Measurements from ENCODE around the gene PLPP4. TPM values are rescaled to one million over a fixed set of nuclear protein-coding genes. Genes with fewer than 3 reads are reported as not detected.

Gene PLPP4
- polyA plus RNA-seq, 1 experiment, result 35.4 TPM

DNA sequence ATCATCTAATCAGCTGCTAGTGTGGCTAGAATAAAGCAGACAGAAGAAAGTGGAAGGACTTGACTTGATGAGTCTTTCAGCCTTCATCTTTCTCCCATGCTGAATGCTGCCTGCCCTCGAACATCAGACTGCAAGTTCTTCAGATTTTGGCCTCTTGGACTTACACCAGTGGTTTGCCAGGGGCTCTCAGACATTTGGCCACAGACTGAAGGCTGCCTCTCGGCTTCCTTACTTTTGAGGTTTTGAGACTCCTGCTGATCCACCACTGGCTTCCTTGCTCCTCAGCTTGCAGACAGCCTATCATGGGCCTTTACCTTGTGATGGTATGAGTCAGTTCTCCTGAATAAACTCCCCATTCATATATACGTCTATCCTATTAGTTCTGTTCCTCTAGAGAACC lies 26.0 kb downstream of the PLPP4 start:
- POLR2A ChIA-PET, result no interaction called here
- H3K36me3 ChIP-seq (ENCODE audit: control insufficient read depth, insufficient read depth, low read length), result no peaks in the 10 kb centered on the region
- CTCF ChIA-PET, result no interaction called here

GRCh38 chr10:120483651-120484301 lies 26.7 kb downstream of the PLPP4 start:
- H3K27me3 ChIP-seq (ENCODE audit: control insufficient read depth, insufficient read depth, low read length), result no peaks in the 10 kb centered on the region
- ChIA-PET POLR2A (no interaction called here), CTCF (no interaction called here)
- TF ChIP-seq, protein P1, sequence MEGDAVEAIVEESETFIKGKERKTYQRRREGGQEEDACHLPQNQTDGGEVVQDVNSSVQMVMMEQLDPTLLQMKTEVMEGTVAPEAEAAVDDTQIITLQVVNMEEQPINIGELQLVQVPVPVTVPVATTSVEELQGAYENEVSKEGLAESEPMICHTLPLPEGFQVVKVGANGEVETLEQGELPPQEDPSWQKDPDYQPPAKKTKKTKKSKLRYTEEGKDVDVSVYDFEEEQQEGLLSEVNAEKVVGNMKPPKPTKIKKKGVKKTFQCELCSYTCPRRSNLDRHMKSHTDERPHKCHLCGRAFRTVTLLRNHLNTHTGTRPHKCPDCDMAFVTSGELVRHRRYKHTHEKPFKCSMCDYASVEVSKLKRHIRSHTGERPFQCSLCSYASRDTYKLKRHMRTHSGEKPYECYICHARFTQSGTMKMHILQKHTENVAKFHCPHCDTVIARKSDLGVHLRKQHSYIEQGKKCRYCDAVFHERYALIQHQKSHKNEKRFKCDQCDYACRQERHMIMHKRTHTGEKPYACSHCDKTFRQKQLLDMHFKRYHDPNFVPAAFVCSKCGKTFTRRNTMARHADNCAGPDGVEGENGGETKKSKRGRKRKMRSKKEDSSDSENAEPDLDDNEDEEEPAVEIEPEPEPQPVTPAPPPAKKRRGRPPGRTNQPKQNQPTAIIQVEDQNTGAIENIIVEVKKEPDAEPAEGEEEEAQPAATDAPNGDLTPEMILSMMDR (IDR thresholded peaks at IDR 0.05; ENCODE audit: insufficient read depth, low read depth, low read length), result no peak
- no peaks in the 10 kb centered on the region for H3K36me3 ChIP-seq (ENCODE audit: control insufficient read depth, insufficient read depth, low read length)
- H3K4me3 ChIP-seq (ENCODE audit: low read depth, low read length), result no peak overlapping the region
- DNase-seq (ENCODE audit: low read depth), result no peak

More for the DNA sequence above, 26.0 kb downstream of the PLPP4 start:
- H3K27me3 ChIP-seq (ENCODE audit: control insufficient read depth, insufficient read depth, low read length), result no peaks in the 10 kb centered on the region
- TF ChIP-seq, protein P1 (IDR thresholded peaks at IDR 0.05; ENCODE audit: insufficient read depth, low read depth, low read length), result no peak
- DNase-seq (ENCODE audit: low read depth), result no peak
- H3K4me3 ChIP-seq (ENCODE audit: low read depth, low read length), result no peak overlapping the region

- TF ChIP-seq, protein P1 (IDR thresholded peaks at IDR 0.05; ENCODE audit: insufficient read depth, low read depth, low read length), result no peak
- ChIA-PET CTCF (no interaction called here), POLR2A (no interaction called here)
- H3K27me3 ChIP-seq (ENCODE audit: control insufficient read depth, insufficient read depth, low read length), result no peaks in the 10 kb centered on the region
- no peak for DNase-seq (ENCODE audit: low read depth)
- H3K4me3 ChIP-seq (ENCODE audit: low read depth, low read length), result no peak overlapping the region
- H3K36me3 ChIP-seq (ENCODE audit: control insufficient read depth, insufficient read depth, low read length), result no peaks in the 10 kb centered on the region
These were observed 28.9 kb downstream of the PLPP4 start for GRCh38 chr10:120485946-120486345.

DNA sequence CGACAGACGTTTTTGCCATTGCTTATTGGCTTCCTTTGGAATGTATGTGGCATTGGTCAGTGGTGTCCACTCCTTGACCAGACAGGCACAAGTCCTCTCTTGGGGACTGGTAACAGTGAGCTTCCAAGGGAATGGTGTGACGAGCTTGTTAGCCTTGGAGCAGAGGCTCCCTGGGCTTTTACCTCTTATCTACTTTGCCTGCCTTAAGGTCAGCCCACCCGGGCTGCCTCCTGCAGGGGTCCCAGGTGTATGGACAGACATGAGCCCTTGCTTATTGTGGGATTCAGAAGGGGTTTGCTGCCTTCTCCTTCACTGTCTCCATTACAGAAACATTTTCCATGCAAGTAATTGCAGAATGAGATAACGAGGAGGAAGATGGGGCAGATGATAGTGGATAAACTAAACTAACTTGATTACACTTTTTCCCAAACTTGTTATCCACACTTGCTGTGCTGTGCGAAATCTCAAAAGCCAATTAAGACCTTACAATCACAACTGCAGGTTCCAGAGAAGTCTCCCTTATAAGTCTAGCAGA lies 29.7 kb downstream of the PLPP4 start:
- no peak overlapping the region for H3K4me3 ChIP-seq (ENCODE audit: low read depth, low read length)
- no peaks in the 10 kb centered on the region for H3K27me3 ChIP-seq (ENCODE audit: control insufficient read depth, insufficient read depth, low read length)
- CTCF ChIA-PET, result no interaction called here
- POLR2A ChIA-PET, result no interaction called here
- H3K36me3 ChIP-seq (ENCODE audit: control insufficient read depth, insufficient read depth, low read length), result peaks cover 1% of the 10 kb centered on the region; the same call in 1 of the 2 replicates
- DNase-seq (ENCODE audit: low read depth), result no peak
- TF ChIP-seq, protein P1 (IDR thresholded peaks at IDR 0.05; ENCODE audit: insufficient read depth, low read depth, low read length), result no peak

- DNase-seq (ENCODE audit: low read depth), result no peak
- H3K27me3 ChIP-seq (ENCODE audit: control insufficient read depth, insufficient read depth, low read length), result no peaks in the 10 kb centered on the region
- ChIA-PET POLR2A (no interaction called here), CTCF (interaction anchor here (1.0 kb wide), 1 partner anchor 9 kb away, joined by 3 read pairs; no protein-coding TSS in a partner anchor)
- peaks cover 1% of the 10 kb centered on the region; the same call in 1 of the 2 replicates for H3K36me3 ChIP-seq (ENCODE audit: control insufficient read depth, insufficient read depth, low read length)
- H3K4me3 ChIP-seq (ENCODE audit: low read depth, low read length), result no peak overlapping the region
- TF ChIP-seq, protein P1 (IDR thresholded peaks at IDR 0.05; ENCODE audit: insufficient read depth, low read depth, low read length), result no peak
These were observed 33.3 kb downstream of the PLPP4 start for GRCh38 chr10:120490288-120490687.

All from BJ (cell line).